ENCODE data around the gene PRAME. TPM values are rescaled to one million over a fixed set of nuclear protein-coding genes. Genes with fewer than 3 reads are reported as not detected.

The PRAME gene
- total and polyA plus RNA-seq, 2 donors (not counting 3 experiments of a cell fraction or from before 2014, with no cell fraction given) = 0.07 TPM; not detected in 1

- H3K9me3 ChIP-seq (replicated peaks; ENCODE audit: control insufficient read depth, insufficient read depth, low read length) = no peaks in the 10 kb centered on the region
- H4K20me1 ChIP-seq (replicated peaks; ENCODE audit: control insufficient read depth, extremely low read depth, insufficient read depth, low read length) = no peaks in the 10 kb centered on the region
- H3K36me3 ChIP-seq (ENCODE audit: control insufficient read depth in 2 of 2, extremely low read depth in 1 of 2, insufficient read depth in 2 of 2, low read length in 2 of 2) = no peaks in the 10 kb centered on the region
- intact Hi-C loops (cut with micrococcal nuclease) = no loop called here
- H3K79me2 ChIP-seq (ENCODE audit: control insufficient read depth, insufficient read depth, low read length) = no peaks in the 10 kb centered on the region
- no peak overlapping the region for H3K9ac ChIP-seq (replicated peaks; ENCODE audit: extremely low read depth, insufficient read depth, low read length)
- no TSS peak for BruUV-seq (replicated peaks)
- no peaks in the 10 kb centered on the region for H3K4me1 ChIP-seq (ENCODE audit: control insufficient read depth, extremely low read depth, insufficient read depth, low read length)
- TF ChIP-seq CTCF (IDR thresholded peaks at IDR 0.05; ENCODE audit: extremely low read depth in 1 of 2, insufficient read depth in 1 of 2, low read depth in 1 of 2, low read length in 2 of 2) (no peak), MAX (IDR thresholded peaks at IDR 0.05; ENCODE audit: insufficient read depth, insufficient read length) (no peak), JUN (IDR thresholded peaks at IDR 0.05; ENCODE audit: borderline replicate concordance, insufficient read depth, insufficient read length, low read depth) (no peak), POLR2A (IDR thresholded peaks at IDR 0.05; ENCODE audit: low read depth, low read length) (no peak), POLR2AphosphoS5 (IDR thresholded peaks at IDR 0.05; ENCODE audit: insufficient read depth, low read depth, low read length) (no peak), EZH2 (IDR thresholded peaks at IDR 0.05; ENCODE audit: borderline replicate concordance, low read depth, low read length, severe bottlenecking) (no peak)
- no peak overlapping the region for H3K4me3 ChIP-seq (replicated peaks in 1 of 3; ENCODE audit: insufficient read depth in 1 of 3, low read depth in 1 of 3, low read length in 3 of 3)
- H2AFZ ChIP-seq (ENCODE audit: low read depth, low read length) = no peak overlapping the region
- dilution Hi-C loops (cut with MboI; ENCODE audit: extremely low pct_ligation_motif_present, low sequenced_read_pairs) = no loop called here
- no peak overlapping the region for H3K4me2 ChIP-seq (ENCODE audit: insufficient read depth, low read length)
- H3K27me3 ChIP-seq (ENCODE audit: control insufficient read depth in 2 of 2, insufficient read depth in 2 of 2, low read length in 2 of 2) = peaks cover 6 to 9% of the 10 kb centered on the region in 2 experiments
- no peak overlapping the region for H3K27ac ChIP-seq (ENCODE audit: insufficient read depth, low read depth, low read length)
- CTCF ChIA-PET = interaction anchor here (1.0 to 4.2 kb wide), 3 partner anchors 8 to 22 kb away, joined by 3 to 28 read pairs (median 3); no protein-coding TSS in a partner anchor
- FAIRE-seq = no peak
- no peaks in the 10 kb centered on the region for H3K9me1 ChIP-seq (replicated peaks; ENCODE audit: control insufficient read depth, extremely low read depth, insufficient read depth, low read length)
- DNase-seq (ENCODE audit: low read depth, low spot score) = no peak
- POLR2A ChIA-PET = no interaction called here
Measured at GRCh38 chr22:22565981-22566380, 6.9 kb upstream of the PRAME start.

Measured in endothelial cell of umbilical vein (primary cell).